Limb (tissue), 2 donors: ENCODE results near the gene COL23A1.

Source experiments
- DNase-seq, 2 donors: peaks; one replicate each; pipeline ENCODE4 v3.0.0-alpha.2; 2016; ENCODE audit errors: extremely low spot score in 2 of 2

The COL23A1 gene

GRCh38 chr5:178462816-178463215 lies 127.4 kb downstream of the COL23A1 start:
- peak in 1 of 2 donors; percentile 32 for DNase-seq

DNA sequence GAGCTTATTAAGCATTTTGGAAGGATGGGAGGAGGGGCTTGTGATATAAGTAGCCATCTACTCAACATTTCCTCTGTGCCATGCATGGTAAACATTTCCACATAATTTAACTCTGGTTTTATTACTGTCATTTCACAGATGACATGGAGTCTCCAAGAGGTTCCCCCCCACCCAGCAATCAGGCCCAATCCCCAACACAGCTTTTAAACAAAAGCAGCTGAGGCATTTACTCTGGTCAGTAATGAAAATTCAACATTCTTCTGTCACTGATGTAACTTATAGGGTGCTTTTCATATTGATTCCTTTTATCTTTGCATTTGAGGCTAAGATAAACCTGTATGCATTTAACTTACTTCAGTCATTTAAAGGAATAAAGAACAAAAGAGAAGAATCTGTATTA lies 128.1 kb downstream of the COL23A1 start:
- DNase-seq: no peak

GRCh38 chr5:178461004-178461730 lies 129.0 kb downstream of the COL23A1 start:
- DNase-seq: peak; percentile 48 to 78

DNA sequence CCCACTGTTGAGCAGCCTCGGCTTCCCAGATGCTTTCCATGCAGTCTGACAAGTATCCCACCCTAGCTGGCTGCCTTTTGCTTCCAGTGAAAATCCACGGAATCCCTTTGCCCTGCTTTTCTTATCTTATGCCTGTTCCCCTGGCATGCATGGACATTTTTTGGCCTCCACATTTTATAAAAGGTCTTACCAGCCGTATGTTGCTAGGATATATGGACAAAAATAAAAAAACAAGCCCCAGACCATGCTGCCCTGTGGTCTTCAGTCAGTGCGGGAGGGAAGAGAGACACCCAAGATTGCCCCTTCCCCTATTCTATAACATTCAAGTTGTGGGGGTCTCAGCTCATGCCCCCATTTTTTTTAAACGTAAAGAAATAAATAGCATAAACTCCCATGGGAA lies 129.6 kb downstream of the COL23A1 start:
- no peak for DNase-seq

GRCh38 chr5:178460174-178460573 lies 130.0 kb downstream of the COL23A1 start:
- DNase-seq: no peak

- DNase-seq: no peak
Measured at GRCh38 chr5:178458140-178458539, 132.1 kb downstream of the COL23A1 start.

GRCh38 chr5:178457471-178457870 lies 132.7 kb downstream of the COL23A1 start:
- DNase-seq: no peak

GRCh38 chr5:178455480-178455835 lies 134.7 kb downstream of the COL23A1 start:
- DNase-seq: no peak

GRCh38 chr5:178454821-178455479 lies 135.2 kb downstream of the COL23A1 start:
- DNase-seq: no peak

GRCh38 chr5:178454303-178454702 lies 135.9 kb downstream of the COL23A1 start:
- no peak for DNase-seq

DNA sequence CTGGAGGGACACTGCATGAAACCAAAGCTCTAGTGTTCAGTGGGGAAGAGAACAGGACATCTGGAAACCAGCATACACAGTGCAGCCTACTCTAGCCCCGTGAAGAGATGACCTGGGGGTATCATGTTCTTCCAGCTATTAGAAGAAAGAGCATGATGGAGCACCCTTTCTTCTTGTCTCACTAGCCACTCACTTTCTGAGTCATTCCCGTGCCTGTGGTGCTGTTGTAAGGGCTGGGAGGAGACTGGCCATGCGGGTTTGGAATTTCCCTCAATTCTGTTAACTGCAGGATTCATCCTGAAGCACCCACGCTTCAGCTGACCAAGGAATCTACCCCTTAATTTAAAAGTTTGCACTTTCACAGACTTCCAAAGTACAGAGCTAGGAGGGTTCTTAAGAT lies 137.0 kb downstream of the COL23A1 start:
- no peak for DNase-seq

DNA sequence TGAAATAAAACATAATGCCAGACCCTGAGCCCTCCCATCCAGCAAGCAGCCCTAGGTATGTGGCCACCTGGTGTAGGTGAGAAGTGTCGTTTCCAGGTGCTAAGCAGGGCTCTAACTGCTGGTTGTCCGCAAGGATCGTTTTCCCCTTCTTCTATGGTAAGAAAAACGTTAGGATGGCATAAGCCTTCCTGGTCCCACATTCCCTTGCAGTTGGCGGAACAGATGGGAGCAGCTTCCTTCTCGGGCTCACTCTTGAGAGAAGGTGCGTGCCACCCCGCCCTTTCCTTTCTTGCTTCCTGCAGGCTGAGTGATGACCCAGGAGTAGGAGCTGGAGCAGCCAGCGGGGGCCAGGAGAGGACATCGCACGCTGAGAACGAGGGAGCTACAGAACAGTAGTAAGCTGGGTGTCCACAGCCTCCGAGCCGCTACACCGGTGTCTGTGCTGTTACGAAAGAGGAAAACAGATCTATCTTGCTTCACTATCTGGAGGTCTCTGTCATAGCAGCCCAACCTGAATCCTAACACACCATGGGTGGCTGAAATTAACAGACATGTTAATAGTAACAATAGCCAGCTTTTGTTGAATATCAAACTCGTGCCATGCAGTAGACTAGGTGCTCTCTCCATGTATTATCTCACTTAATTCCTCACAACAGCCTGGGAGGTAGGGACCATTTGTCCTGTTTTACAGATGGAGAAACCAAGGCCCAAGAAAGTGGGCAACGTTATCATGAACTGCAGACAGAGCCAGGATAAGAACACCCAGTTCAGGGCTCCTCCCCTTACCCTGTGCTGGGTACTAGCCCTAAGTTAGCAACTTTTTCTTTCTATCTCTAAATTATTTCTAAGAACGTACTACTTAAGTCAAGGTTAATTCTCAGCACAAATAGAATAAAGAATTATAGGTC lies 139.8 kb downstream of the COL23A1 start:
- no peak for DNase-seq

GRCh38 chr5:178449163-178450070 lies 140.8 kb downstream of the COL23A1 start:
- no peak for DNase-seq

DNA sequence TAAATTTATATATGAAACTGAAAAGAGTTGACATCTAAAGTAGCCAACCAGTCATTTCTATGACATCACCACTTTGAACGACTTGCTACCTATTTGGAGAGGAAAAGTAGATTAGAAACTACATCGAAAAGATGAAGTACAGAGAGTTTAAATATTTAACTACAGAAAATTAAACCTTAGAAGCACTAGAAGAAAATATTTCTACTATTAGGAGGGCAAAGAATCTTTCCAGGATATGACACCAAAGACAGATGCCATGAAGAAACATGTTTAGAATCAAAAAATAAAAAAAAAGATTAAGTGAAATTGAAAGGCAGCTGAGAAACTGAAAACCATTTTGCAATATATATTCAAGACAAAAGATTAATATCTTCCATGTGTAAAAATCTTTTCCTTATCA lies 144.7 kb downstream of the COL23A1 start:
- DNase-seq: no peak

- DNase-seq: peak in 1 of 2 donors; percentile 30
Measured at GRCh38 chr5:178442405-178443257, 147.6 kb downstream of the COL23A1 start.

- DNase-seq: no peak
Measured at GRCh38 chr5:178441486-178442270, 148.5 kb downstream of the COL23A1 start.

DNA sequence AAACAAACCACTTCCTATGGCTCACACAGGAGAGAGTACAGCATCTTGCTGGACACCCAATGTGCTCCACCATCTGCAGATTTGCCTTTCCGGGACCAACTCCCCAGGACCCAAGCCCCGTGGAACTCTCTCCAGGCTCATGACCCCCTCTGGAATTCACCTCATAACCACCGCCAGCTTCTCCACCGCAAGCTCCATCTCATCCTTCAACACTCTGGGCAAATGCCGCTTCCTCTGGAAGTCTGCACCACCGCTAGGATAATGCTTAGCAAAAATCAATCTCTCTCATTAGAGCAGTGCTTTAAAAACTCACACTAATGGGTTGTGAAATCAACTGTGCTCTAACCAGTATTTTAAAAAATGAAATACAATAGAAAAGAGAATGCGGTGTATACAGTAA lies 150.0 kb downstream of the COL23A1 start:
- DNase-seq: no peak

GRCh38 chr5:178439493-178440180 lies 150.6 kb downstream of the COL23A1 start:
- peak in 1 of 2 donors; percentile 20 for DNase-seq

GRCh38 chr5:178438796-178439195 lies 151.4 kb downstream of the COL23A1 start:
- no peak for DNase-seq
